NOMO-1 (cell line): ENCODE data around the gene CTIF.

Source experiments
- DNase-seq, 2 experiments: peaks; one replicate each; lab custom pipeline; 2025; ENCODE audit not compliant: unreplicated experiment in 2 of 2; lab: John Stamatoyannopoulos, UW

CTIF gene

GRCh38 chr18:48887905-48888772 lies 349.3 kb downstream of the CTIF start:
- DNase-seq, result no peak

GRCh38 chr18:48888773-48889080 lies 349.9 kb downstream of the CTIF start:
- no peak for DNase-seq

- no peak for DNase-seq
Measured at GRCh38 chr18:48889115-48889941, 350.5 kb downstream of the CTIF start.

- no peak for DNase-seq
Measured at GRCh38 chr18:48889981-48890762, 351.3 kb downstream of the CTIF start.

- DNase-seq, result no peak
Measured at GRCh38 chr18:48891721-48892120, 352.9 kb downstream of the CTIF start.

GRCh38 chr18:48892146-48892855 lies 353.5 kb downstream of the CTIF start:
- DNase-seq, result no peak

GRCh38 chr18:48893061-48893607 lies 354.3 kb downstream of the CTIF start:
- no peak for DNase-seq

- no peak for DNase-seq
Measured at GRCh38 chr18:48893608-48894600, 355.1 kb downstream of the CTIF start.

- no peak for DNase-seq
Measured at GRCh38 chr18:48894799-48895346, 356.0 kb downstream of the CTIF start.

- no peak for DNase-seq
Measured at GRCh38 chr18:48896326-48896874, 357.6 kb downstream of the CTIF start.

- peak; percentile 99 for DNase-seq
Measured at GRCh38 chr18:48896875-48897511, 358.2 kb downstream of the CTIF start.

- no peak for DNase-seq
Measured at GRCh38 chr18:48897531-48897930, 358.7 kb downstream of the CTIF start.

GRCh38 chr18:48898521-48898920 lies 359.7 kb downstream of the CTIF start:
- peak; percentile 11 to 41 for DNase-seq

GRCh38 chr18:48899558-48900174 lies 360.8 kb downstream of the CTIF start:
- no peak for DNase-seq

GRCh38 chr18:48900469-48900868 lies 361.6 kb downstream of the CTIF start:
- DNase-seq, result no peak

- no peak for DNase-seq
Measured at GRCh38 chr18:48901145-48902022, 362.6 kb downstream of the CTIF start.
